Measurements from ENCODE around the gene CGREF1.

DNA sequence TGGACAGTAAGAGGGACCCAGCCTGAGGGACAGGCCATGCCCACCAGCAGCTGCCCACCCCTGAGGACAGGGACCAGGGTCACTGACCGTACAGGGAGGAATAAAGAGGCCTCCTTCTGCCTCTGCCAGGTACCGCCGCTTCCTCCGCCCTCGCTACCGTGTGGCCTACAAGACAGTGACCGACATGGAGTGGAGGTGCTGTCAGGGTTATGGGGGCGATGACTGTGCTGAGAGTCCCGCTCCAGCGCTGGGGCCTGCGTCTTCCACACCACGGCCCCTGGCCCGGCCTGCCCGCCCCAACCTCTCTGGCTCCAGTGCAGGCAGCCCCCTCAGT, 38.4 kb downstream of the CGREF1 start:
- TF ChIP-seq, protein P1, sequence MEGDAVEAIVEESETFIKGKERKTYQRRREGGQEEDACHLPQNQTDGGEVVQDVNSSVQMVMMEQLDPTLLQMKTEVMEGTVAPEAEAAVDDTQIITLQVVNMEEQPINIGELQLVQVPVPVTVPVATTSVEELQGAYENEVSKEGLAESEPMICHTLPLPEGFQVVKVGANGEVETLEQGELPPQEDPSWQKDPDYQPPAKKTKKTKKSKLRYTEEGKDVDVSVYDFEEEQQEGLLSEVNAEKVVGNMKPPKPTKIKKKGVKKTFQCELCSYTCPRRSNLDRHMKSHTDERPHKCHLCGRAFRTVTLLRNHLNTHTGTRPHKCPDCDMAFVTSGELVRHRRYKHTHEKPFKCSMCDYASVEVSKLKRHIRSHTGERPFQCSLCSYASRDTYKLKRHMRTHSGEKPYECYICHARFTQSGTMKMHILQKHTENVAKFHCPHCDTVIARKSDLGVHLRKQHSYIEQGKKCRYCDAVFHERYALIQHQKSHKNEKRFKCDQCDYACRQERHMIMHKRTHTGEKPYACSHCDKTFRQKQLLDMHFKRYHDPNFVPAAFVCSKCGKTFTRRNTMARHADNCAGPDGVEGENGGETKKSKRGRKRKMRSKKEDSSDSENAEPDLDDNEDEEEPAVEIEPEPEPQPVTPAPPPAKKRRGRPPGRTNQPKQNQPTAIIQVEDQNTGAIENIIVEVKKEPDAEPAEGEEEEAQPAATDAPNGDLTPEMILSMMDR (IDR thresholded peaks at IDR 0.05) = no peak
- no peak for TF ChIP-seq POLR2A (IDR thresholded peaks at IDR 0.05)

Measured in body of pancreas (tissue), 4 donors.